ENCODE measurements around the gene SLC52A1.

The SLC52A1 gene

GRCh38 chr17:4986951-4987766, 48.1 kb downstream of the SLC52A1 start, which contains the start of gene CAMTA2:
Gene CAMTA2, minus strand, starts transcription at chr17:4987675. Its CDS starts 1,453 bp downstream, at chr17:4986222.
- peak; percentile 44 for DNase-seq

- DNase-seq: no peak
Observed at GRCh38 chr17:4986403-4986802, 48.8 kb downstream of the SLC52A1 start.
